ENCODE data around the gene PSMD11.

GRCh38 chr17:32488604-32489180 lies 44.4 kb downstream of the PSMD11 start:
- TF ChIP-seq EZH2 (IDR thresholded peaks at IDR 0.05; ENCODE audit: low read length), result no peak
- no peak for TF ChIP-seq CTCF (optimal IDR thresholded peaks at IDR 0.05 in 1 of 3, IDR thresholded peaks at IDR 0.05 in 1 of 3, conservative IDR thresholded peaks at IDR 0.05 in 1 of 3; ENCODE audit: extremely low read depth in 1 of 3, insufficient read depth in 2 of 3, low read length in 3 of 3)
